Natural killer cell (primary cell): Measurements from ENCODE around the gene GPR156. TPM values are rescaled to one million over a fixed set of nuclear protein-coding genes. Genes with fewer than 3 reads are reported as not detected.

Experiments
- ATAC-seq, 3 donors: fragments of 150-1000 bp in 2 of 3; fragments of 200-7000 bp in 1 of 3; cut with Tn5 transposase; 1 replicate in 1 of 3; 2 replicates in 2 of 3; pipeline ENCODE4 v1.10.0; 2021; ENCODE audit warnings: mild to moderate bottlenecking in 2 of 3, moderate library complexity in 2 of 3
- DNase-seq, 2 donors: peaks; one replicate each; pipeline versions ENCODE4 v3.0.0 to v3.0.0-alpha.2; 2013 to 2021; ENCODE audit warnings: mixed read lengths in 1 of 2
- H3K27ac ChIP-seq: one replicate; pipeline ENCODE4 v1.5.1; 2013; ENCODE audit warnings: mild to moderate bottlenecking, low read length
- H3K27me3 ChIP-seq: one replicate; pipeline ENCODE4 v1.6.1; 2013; ENCODE audit warnings: low read length; ENCODE audit not compliant: control insufficient read depth, insufficient read depth
- H3K36me3 ChIP-seq: one replicate; pipeline ENCODE4 v1.6.1; 2013; ENCODE audit warnings: low read length; ENCODE audit not compliant: control insufficient read depth, insufficient read depth
- H3K4me1 ChIP-seq: one replicate; pipeline ENCODE4 v1.6.1; 2013; ENCODE audit warnings: low read length; ENCODE audit not compliant: control insufficient read depth, insufficient read depth
- H3K4me3 ChIP-seq: one replicate; pipeline ENCODE4 v1.5.1; 2013; ENCODE audit warnings: low read length
- H3K9me3 ChIP-seq: one replicate; pipeline ENCODE4 v1.6.1; 2013; ENCODE audit warnings: low read length; ENCODE audit not compliant: control insufficient read depth, insufficient read depth
- H3K27ac Mint-ChIP-seq, 2 donors: one replicate each; pipeline ENCODE4 v1.8.0; 2022; ENCODE audit warnings: mild to moderate bottlenecking in 2 of 2, mixed read lengths in 2 of 2, moderate library complexity in 1 of 2
- H3K27me3 Mint-ChIP-seq, 2 donors: one replicate each; pipeline ENCODE4 v1.8.0; 2022; ENCODE audit warnings: low read depth in 2 of 2, mixed read lengths in 2 of 2
- H3K36me3 Mint-ChIP-seq: one replicate; pipeline ENCODE4 v1.8.0; 2022; ENCODE audit warnings: mixed read lengths
- H3K4me1 Mint-ChIP-seq, 2 donors: one replicate each; pipeline ENCODE4 v1.8.0; 2022; ENCODE audit warnings: mixed read lengths in 2 of 2
- H3K4me3 Mint-ChIP-seq: one replicate; pipeline ENCODE4 v1.8.0; 2022; ENCODE audit warnings: mild to moderate bottlenecking, moderate library complexity, mixed read lengths
- H3K9me3 Mint-ChIP-seq, 2 donors: one replicate each; pipeline ENCODE4 v1.8.0; 2022; ENCODE audit warnings: mixed read lengths in 2 of 2
- CTCF ChIP-seq: fragments of 200-600 bp; IDR thresholded peaks from one replicate; pipeline ENCODE4 v1.8.0; 2022; ENCODE audit warnings: antibody characterized with exemption
- WGBS: methylation state at CpG from one replicate; pipeline ENCODE4 v1.1.7; 2013; ENCODE audit warnings: missing lambda C conversion rate; ENCODE audit not compliant: insufficient coverage; 5-methylcytosine and 5-hydroxymethylcytosine counted together
- intact Hi-C: fragments of 100-400 bp; cut with micrococcal nuclease; formaldehyde crosslinking; loops from one replicate; pipeline ENCODE4 v1.14.2; 2022
- total RNA-seq, 4 donors: library from RNA; stranded (reverse); fragments of 120-200 nt in 1 of 4; gene quantifications; one replicate each; pipeline versions ENCODE4 v1.2.3 to v1.2.4, GENCODE V29; 2013 to 2022

The GPR156 gene
- total RNA-seq, 3 donors from 2014 or later (not counting 1 experiment from before 2014, with no cell fraction given) = 0.18 to 0.75 TPM; not detected in 1

GRCh38 chr3:120143676-120144075 is 141.3 kb downstream of the GPR156 start:
- TF ChIP-seq CTCF = no peak

GRCh38 chr3:120142236-120142635 is 142.8 kb downstream of the GPR156 start:
- peaks cover 0 to 2% of the 10 kb centered on the region in 2 donors for H3K27me3 Mint-ChIP-seq
- no peaks in the 10 kb centered on the region for H3K36me3 ChIP-seq
- no peak overlapping the region for H3K4me3 Mint-ChIP-seq
- no peaks in the 10 kb centered on the region for H3K4me1 Mint-ChIP-seq
- ATAC-seq (no peak), DNase-seq (no peak)
- H3K27ac ChIP-seq = no peak overlapping the region
- no peaks in the 10 kb centered on the region for H3K9me3 ChIP-seq
- H3K27me3 ChIP-seq = no peaks in the 10 kb centered on the region
- WGBS = 96% methylated on average over 4 of the region's 4 CpGs
- no peak overlapping the region for H3K4me3 ChIP-seq
- H3K4me1 ChIP-seq = no peaks in the 10 kb centered on the region
- no peak overlapping the region for H3K27ac Mint-ChIP-seq
- intact Hi-C loops = no loop called here
- TF ChIP-seq CTCF = no peak
- H3K9me3 Mint-ChIP-seq = no peaks in the 10 kb centered on the region
- H3K36me3 Mint-ChIP-seq = no peaks in the 10 kb centered on the region

More at GRCh38 chr3:120143676-120144075, 141.3 kb downstream of the GPR156 start:
- H3K9me3 ChIP-seq = no peaks in the 10 kb centered on the region
- ATAC-seq (no peak), DNase-seq (no peak)
- Mint-ChIP-seq H3K4me1 (no peaks in the 10 kb centered on the region), H3K27ac (no peak overlapping the region), H3K36me3 (no peaks in the 10 kb centered on the region), H3K4me3 (no peak overlapping the region), H3K27me3 (peaks cover 0 to 2% of the 10 kb centered on the region in 2 donors), H3K9me3 (no peaks in the 10 kb centered on the region)
- H3K4me3 ChIP-seq = no peak overlapping the region
- no peaks in the 10 kb centered on the region for H3K27me3 ChIP-seq
- 95% methylated on average over 2 of the region's 2 CpGs for WGBS
- intact Hi-C loops = no loop called here
- H3K4me1 ChIP-seq = no peaks in the 10 kb centered on the region
- no peaks in the 10 kb centered on the region for H3K36me3 ChIP-seq
- no peak overlapping the region for H3K27ac ChIP-seq

DNA sequence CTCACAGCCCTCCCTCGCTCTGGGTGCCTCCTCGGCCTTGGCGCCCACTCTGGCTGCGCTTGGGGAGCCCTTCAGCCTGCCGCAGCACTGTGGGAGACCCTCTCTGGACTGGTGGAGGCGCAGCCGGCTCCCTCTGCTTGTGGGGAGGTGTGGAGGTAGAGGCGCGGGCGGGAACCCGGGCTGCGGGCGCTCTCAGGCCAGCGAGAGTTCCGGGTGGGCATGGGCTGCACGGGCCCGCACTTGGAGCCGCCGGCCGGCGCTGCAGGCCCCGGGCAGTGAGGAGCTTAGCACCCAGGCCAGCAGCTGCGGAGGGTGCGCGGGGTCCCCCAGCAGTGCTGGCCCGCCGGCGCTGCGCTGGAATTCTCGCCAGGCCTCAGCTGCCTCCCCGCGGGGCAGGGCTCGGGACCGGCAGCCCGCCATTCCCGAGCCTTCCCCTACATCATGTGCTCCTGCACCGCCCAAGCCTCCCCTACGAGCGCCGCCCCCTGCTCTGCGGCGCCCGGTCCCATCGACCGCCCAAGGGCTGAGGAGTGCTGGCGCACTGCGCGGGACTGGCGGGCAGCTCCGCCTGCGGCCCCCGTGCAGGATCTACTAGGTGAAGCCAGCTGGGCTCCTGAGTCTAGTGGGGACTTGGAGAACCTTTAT is 144.8 kb downstream of the GPR156 start:
- Mint-ChIP-seq H3K9me3 (no peaks in the 10 kb centered on the region), H3K4me3 (no peak overlapping the region), H3K36me3 (no peaks in the 10 kb centered on the region), H3K27ac (no peak overlapping the region), H3K27me3 (peaks cover 0 to 2% of the 10 kb centered on the region in 2 donors), H3K4me1 (no peaks in the 10 kb centered on the region)
- Histone ChIP-seq H3K9me3 (no peaks in the 10 kb centered on the region), H3K27me3 (no peaks in the 10 kb centered on the region), H3K27ac (no peak overlapping the region), H3K4me3 (no peak overlapping the region), H3K4me1 (no peaks in the 10 kb centered on the region), H3K36me3 (no peaks in the 10 kb centered on the region)
- TF ChIP-seq CTCF = no peak
- intact Hi-C loops = no loop called here
- no peak for DNase-seq
- ATAC-seq = no peak
- 98% methylated on average over 52 of the region's 52 CpGs for WGBS

GRCh38 chr3:120139140-120139539 is 145.9 kb downstream of the GPR156 start:
- intact Hi-C loops = no loop called here
- Mint-ChIP-seq H3K4me3 (no peak overlapping the region), H3K27me3 (peaks cover 0 to 2% of the 10 kb centered on the region in 2 donors), H3K9me3 (no peaks in the 10 kb centered on the region), H3K36me3 (no peaks in the 10 kb centered on the region), H3K4me1 (no peaks in the 10 kb centered on the region), H3K27ac (no peak overlapping the region)
- DNase-seq = no peak
- no peaks in the 10 kb centered on the region for H3K36me3 ChIP-seq
- WGBS = 96% methylated on average over 4 of the region's 4 CpGs
- H3K4me1 ChIP-seq = no peaks in the 10 kb centered on the region
- TF ChIP-seq CTCF = no peak
- no peaks in the 10 kb centered on the region for H3K27me3 ChIP-seq
- H3K4me3 ChIP-seq = no peak overlapping the region
- ATAC-seq = no peak
- H3K27ac ChIP-seq = no peak overlapping the region
- H3K9me3 ChIP-seq = no peaks in the 10 kb centered on the region
